ENCODE results near the gene STIP1. TPM values are rescaled to one million over a fixed set of nuclear protein-coding genes. Genes with fewer than 3 reads are reported as not detected.

Gene STIP1
- total and polyA plus RNA-seq, 2 donors (not counting 1 experiment from before 2014, with no cell fraction given), result 98.8 to 147 TPM

GRCh38 chr11:64249563-64250414, 63.8 kb downstream of the STIP1 start:
- Histone ChIP-seq H2AFZ (ENCODE audit: low read length) (no peak overlapping the region), H3K9me3 (ENCODE audit: control insufficient read depth, insufficient read depth, low read depth, low read length) (no peaks in the 10 kb centered on the region), H3K27me3 (ENCODE audit: control insufficient read depth, insufficient read depth, low read length) (no peaks in the 10 kb centered on the region), H4K20me1 (ENCODE audit: control insufficient read depth, extremely low read depth, insufficient read depth, low read length) (no peaks in the 10 kb centered on the region), H3K4me3 (replicated peaks in 1 of 4; ENCODE audit: control extremely low read depth in 1 of 4, insufficient read depth in 1 of 4, low read depth in 3 of 4, low read length in 4 of 4) (no peak overlapping the region), H3K9ac (ENCODE audit: insufficient read depth, low read length) (no peak overlapping the region), H3K36me3 (ENCODE audit: control insufficient read depth, insufficient read depth, low read length) (peaks cover 3% of the 10 kb centered on the region), H3K79me2 (ENCODE audit: control insufficient read depth, insufficient read depth, low read length) (peaks cover 39% of the 10 kb centered on the region), H3K4me1 (ENCODE audit: control insufficient read depth, extremely low read depth, insufficient read depth, low read length) (peaks cover 10% of the 10 kb centered on the region), H3K4me2 (ENCODE audit: extremely low read depth, insufficient read depth, low read length) (no peak overlapping the region), H3K27ac (ENCODE audit: insufficient read depth, low read length) (no peak overlapping the region)
- TF ChIP-seq EZH2 (IDR thresholded peaks at IDR 0.05; ENCODE audit: low read length, missing control alignments) (no peak), CTCF (conservative IDR thresholded peaks at IDR 0.05 in 1 of 2, IDR thresholded peaks at IDR 0.05 in 1 of 2; ENCODE audit: low read depth in 1 of 2, low read length in 2 of 2) (no peak)
- DNase-seq (ENCODE audit: low read depth in 2 of 2), result no peak

GRCh38 chr11:64250415-64251015, 64.5 kb downstream of the STIP1 start:
- no peak for TF ChIP-seq CTCF (conservative IDR thresholded peaks at IDR 0.05 in 1 of 2, IDR thresholded peaks at IDR 0.05 in 1 of 2; ENCODE audit: low read depth in 1 of 2, low read length in 2 of 2)
- TF ChIP-seq EZH2 (IDR thresholded peaks at IDR 0.05; ENCODE audit: low read length, missing control alignments), result no peak
- H2AFZ ChIP-seq (ENCODE audit: low read length), result no peak overlapping the region
- peaks cover 8% of the 10 kb centered on the region for H3K4me1 ChIP-seq (ENCODE audit: control insufficient read depth, extremely low read depth, insufficient read depth, low read length)
- peaks cover 32% of the 10 kb centered on the region for H3K79me2 ChIP-seq (ENCODE audit: control insufficient read depth, insufficient read depth, low read length)
- peaks cover 7% of the 10 kb centered on the region for H3K36me3 ChIP-seq (ENCODE audit: control insufficient read depth, insufficient read depth, low read length)
- DNase-seq (ENCODE audit: low read depth in 2 of 2), result no peak
- no peaks in the 10 kb centered on the region for H3K9me3 ChIP-seq (ENCODE audit: control insufficient read depth, insufficient read depth, low read depth, low read length)
- peak overlapping the region; percentile 84 for H3K4me2 ChIP-seq (ENCODE audit: extremely low read depth, insufficient read depth, low read length)
- H3K4me3 ChIP-seq (replicated peaks in 1 of 4; ENCODE audit: control extremely low read depth in 1 of 4, insufficient read depth in 1 of 4, low read depth in 3 of 4, low read length in 4 of 4), result peak overlapping the region; percentile 53 to 62 (median 55)
- no peak overlapping the region for H3K9ac ChIP-seq (ENCODE audit: insufficient read depth, low read length)
- H4K20me1 ChIP-seq (ENCODE audit: control insufficient read depth, extremely low read depth, insufficient read depth, low read length), result no peaks in the 10 kb centered on the region
- H3K27me3 ChIP-seq (ENCODE audit: control insufficient read depth, insufficient read depth, low read length), result no peaks in the 10 kb centered on the region
- no peak overlapping the region for H3K27ac ChIP-seq (ENCODE audit: insufficient read depth, low read length)

GRCh38 chr11:64251016-64251752, 65.2 kb downstream of the STIP1 start, which contains the start of gene PLCB3:
TSS of gene PLCB3 (plus strand) at chr11:64251530. CDS start at chr11:64251650, 120 bp downstream.
- Histone ChIP-seq H3K79me2 (ENCODE audit: control insufficient read depth, insufficient read depth, low read length) (peaks cover 25% of the 10 kb centered on the region), H4K20me1 (ENCODE audit: control insufficient read depth, extremely low read depth, insufficient read depth, low read length) (no peaks in the 10 kb centered on the region), H3K4me3 (replicated peaks in 1 of 4; ENCODE audit: control extremely low read depth in 1 of 4, insufficient read depth in 1 of 4, low read depth in 3 of 4, low read length in 4 of 4) (peak within 1 kb of the TSS; percentile 79 to 98 (median 88)), H3K4me2 (ENCODE audit: extremely low read depth, insufficient read depth, low read length) (peak within 1 kb of the TSS; percentile 92), H3K9me3 (ENCODE audit: control insufficient read depth, insufficient read depth, low read depth, low read length) (no peaks in the 10 kb centered on the region), H2AFZ (ENCODE audit: low read length) (peak within 1 kb of the TSS; percentile 57), H3K27ac (ENCODE audit: insufficient read depth, low read length) (peak within 1 kb of the TSS; percentile 63), H3K4me1 (ENCODE audit: control insufficient read depth, extremely low read depth, insufficient read depth, low read length) (peaks cover 8% of the 10 kb centered on the region), H3K36me3 (ENCODE audit: control insufficient read depth, insufficient read depth, low read length) (peaks cover 10% of the 10 kb centered on the region), H3K9ac (ENCODE audit: insufficient read depth, low read length) (peak within 1 kb of the TSS; percentile 76), H3K27me3 (ENCODE audit: control insufficient read depth, insufficient read depth, low read length) (no peaks in the 10 kb centered on the region)
- DNase-seq (ENCODE audit: low read depth in 2 of 2), result peak; percentile 12 to 38
- TF ChIP-seq CTCF (conservative IDR thresholded peaks at IDR 0.05 in 1 of 2, IDR thresholded peaks at IDR 0.05 in 1 of 2; ENCODE audit: low read depth in 1 of 2, low read length in 2 of 2), result peak; percentile 13 to 31
- no peak for TF ChIP-seq EZH2 (IDR thresholded peaks at IDR 0.05; ENCODE audit: low read length, missing control alignments)
